Loucy (cell line): ENCODE data around the gene CHCHD6.

Experiments
- CTCF ChIP-seq: fragments of 200-600 bp; sonication (generic); conservative IDR thresholded peaks from 2 replicates; pipeline ENCODE4 v1.5.1; 2014; ENCODE audit warnings: mild to moderate bottlenecking, antibody characterized with exemption, low read length
- EZH2phosphoT487 ChIP-seq: fragments of 200-600 bp; IDR thresholded peaks from 2 replicates; pipeline ENCODE4 v1.6.1; 2018; ENCODE audit warnings: antibody characterized with exemption, mild to moderate bottlenecking, moderate library complexity, borderline replicate concordance

GRCh38 chr3:126751611-126752302, 47.7 kb downstream of the CHCHD6 start:
- TF ChIP-seq CTCF (no peak), EZH2phosphoT487 (no peak)
